Sigmoid colon (tissue), 4 donors: ENCODE results near the gene ADARB2.

Experiments used
- POLR2A ChIP-seq, 2 donors: fragments of 450-650 bp; IDR thresholded peaks; one replicate each; pipeline ENCODE4 v1.6.1; 2016; ENCODE audit warnings: antibody characterized with exemption in 2 of 2, mild to moderate bottlenecking in 2 of 2, moderate library complexity in 2 of 2
- POLR2AphosphoS5 ChIP-seq, 4 donors: sonication (generic); formaldehyde crosslinking; IDR thresholded peaks; one replicate each; pipeline ENCODE4 v1.6.1; 2017; ENCODE audit warnings: antibody characterized with exemption in 4 of 4
- TF ChIP-seq, protein P1 (sequence below), 4 experiments: fragments of 450-650 bp in 3 of 4; fragments of 200-600 bp in 1 of 4; IDR thresholded peaks; one replicate each; pipeline ENCODE4 v1.5.1; 2016 to 2019; ENCODE audit warnings: antibody characterized with exemption in 4 of 4, mild to moderate bottlenecking in 3 of 4, moderate library complexity in 2 of 4

DNA sequence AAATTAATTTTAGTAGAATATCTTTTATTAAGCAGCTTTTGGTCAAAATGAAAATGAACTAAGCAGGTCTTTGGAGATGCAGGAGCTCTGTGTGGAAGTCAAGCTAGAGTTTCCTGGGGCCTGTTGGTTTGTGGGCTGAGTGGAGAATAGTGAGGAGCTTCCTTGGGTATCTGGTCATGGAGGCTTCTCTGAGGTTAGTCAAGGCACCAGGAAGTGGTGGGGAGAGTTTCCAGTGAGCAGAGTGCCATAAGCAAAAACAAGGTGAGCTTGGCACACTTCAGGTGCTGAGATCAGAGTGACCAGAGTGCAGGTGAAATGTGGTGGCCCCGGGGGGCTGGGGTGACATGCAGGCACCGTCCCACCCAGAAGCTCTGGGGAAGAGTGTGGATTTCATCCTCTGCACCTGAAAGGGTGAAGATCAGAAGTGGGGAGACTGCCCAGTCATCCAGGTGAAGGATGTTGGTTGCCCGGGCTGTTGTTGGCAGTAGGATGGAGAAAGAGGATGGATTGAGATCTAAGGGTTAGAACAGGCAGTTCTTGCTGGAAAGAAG is 603.8 kb downstream of the ADARB2 start:
- TF ChIP-seq POLR2AphosphoS5 (IDR thresholded peaks at IDR 0.05) (no peak), POLR2A (IDR thresholded peaks at IDR 0.05) (no peak)
- TF ChIP-seq, protein P1, sequence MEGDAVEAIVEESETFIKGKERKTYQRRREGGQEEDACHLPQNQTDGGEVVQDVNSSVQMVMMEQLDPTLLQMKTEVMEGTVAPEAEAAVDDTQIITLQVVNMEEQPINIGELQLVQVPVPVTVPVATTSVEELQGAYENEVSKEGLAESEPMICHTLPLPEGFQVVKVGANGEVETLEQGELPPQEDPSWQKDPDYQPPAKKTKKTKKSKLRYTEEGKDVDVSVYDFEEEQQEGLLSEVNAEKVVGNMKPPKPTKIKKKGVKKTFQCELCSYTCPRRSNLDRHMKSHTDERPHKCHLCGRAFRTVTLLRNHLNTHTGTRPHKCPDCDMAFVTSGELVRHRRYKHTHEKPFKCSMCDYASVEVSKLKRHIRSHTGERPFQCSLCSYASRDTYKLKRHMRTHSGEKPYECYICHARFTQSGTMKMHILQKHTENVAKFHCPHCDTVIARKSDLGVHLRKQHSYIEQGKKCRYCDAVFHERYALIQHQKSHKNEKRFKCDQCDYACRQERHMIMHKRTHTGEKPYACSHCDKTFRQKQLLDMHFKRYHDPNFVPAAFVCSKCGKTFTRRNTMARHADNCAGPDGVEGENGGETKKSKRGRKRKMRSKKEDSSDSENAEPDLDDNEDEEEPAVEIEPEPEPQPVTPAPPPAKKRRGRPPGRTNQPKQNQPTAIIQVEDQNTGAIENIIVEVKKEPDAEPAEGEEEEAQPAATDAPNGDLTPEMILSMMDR (IDR thresholded peaks at IDR 0.05): no peak
